HepG2 (cell line): ENCODE data around the gene PACS1.

Source experiments
- CREM ChIP-seq, 2 experiments: sonication (generic) in 1 of 2; formaldehyde crosslinking in 1 of 2; IDR thresholded peaks; 2 replicates each; pipeline versions ENCODE4 v1.4.0 to v1.6.1; 2016 to 2020; ENCODE audit warnings: antibody characterized with exemption in 1 of 2, mild to moderate bottlenecking in 1 of 2, missing genetic modification reagents in 1 of 2
- CTCF ChIP-seq: sonication (generic); formaldehyde crosslinking; IDR thresholded peaks from 2 replicates; pipeline ENCODE4 v1.5.0; 2020; ENCODE audit warnings: mild to moderate bottlenecking, missing genetic modification reagents, moderate library complexity
- ELF4 ChIP-seq: sonication (generic); formaldehyde crosslinking; IDR thresholded peaks from 2 replicates; pipeline ENCODE4 v1.5.0; 2020; ENCODE audit warnings: missing genetic modification reagents, mild to moderate bottlenecking, moderate library complexity, borderline replicate concordance
- FOXA3 ChIP-seq: IDR thresholded peaks from 2 replicates; pipeline ENCODE4 v1.6.1; 2016; ENCODE audit warnings: missing genetic modification reagents, missing compliant biosample characterization
- KDM5A ChIP-seq: fragments of 200-600 bp; sonication (generic); IDR thresholded peaks from 2 replicates; pipeline ENCODE4 v1.7.0; 2018; ENCODE audit warnings: antibody characterized with exemption, mild to moderate bottlenecking, low read length, borderline replicate concordance
- KLF13 ChIP-seq: sonication (generic); formaldehyde crosslinking; IDR thresholded peaks from 2 replicates; pipeline ENCODE4 v1.4.0; 2020; ENCODE audit warnings: mild to moderate bottlenecking, missing genetic modification reagents
- MAZ ChIP-seq, 2 experiments: sonication (generic) in 1 of 2; formaldehyde crosslinking in 1 of 2; IDR thresholded peaks; 2 replicates each; pipeline versions ENCODE4 v1.5.0 to v1.6.1; 2012 to 2020; ENCODE audit warnings: low read depth in 2 of 2, mild to moderate bottlenecking in 2 of 2, borderline replicate concordance in 1 of 2, improper control_type of control experiment in 1 of 2, low read length in 1 of 2, missing genetic modification reagents in 1 of 2, moderate library complexity in 1 of 2
- POLR2A ChIP-seq, 2 experiments: IDR thresholded peaks; 2 replicates each; pipeline ENCODE4 v1.6.1; 2011; ENCODE audit warnings: low read depth in 2 of 2, low read length in 2 of 2, mild to moderate bottlenecking in 1 of 2, moderate library complexity in 1 of 2; ENCODE audit not compliant: insufficient read depth in 1 of 2
- RAD21 ChIP-seq: fragments of 450-650 bp; formaldehyde crosslinking; IDR thresholded peaks from 2 replicates; pipeline ENCODE4 v1.5.0; 2020; ENCODE audit warnings: mild to moderate bottlenecking
- RXRA ChIP-seq: sonication (generic); formaldehyde crosslinking; IDR thresholded peaks from 2 replicates; pipeline ENCODE4 v1.5.1; 2020; ENCODE audit warnings: missing genetic modification reagents
- SIX4 ChIP-seq: sonication (generic); formaldehyde crosslinking; IDR thresholded peaks from 2 replicates; pipeline ENCODE4 v1.4.0; 2020; ENCODE audit warnings: missing genetic modification reagents
- SYNCRIP ChIP-seq: fragments of 200-400 bp; formaldehyde crosslinking; IDR thresholded peaks from 2 replicates; pipeline ENCODE4 v1.6.1; 2018; ENCODE audit warnings: mild to moderate bottlenecking, low read depth, low read length; ENCODE audit not compliant: insufficient read depth
- ZNF644 ChIP-seq: IDR thresholded peaks from 2 replicates; pipeline ENCODE4 v1.6.1; 2016; ENCODE audit warnings: low read depth

- TF ChIP-seq KLF13 (CRISPR knock-in tag), result no peak
- no peak for TF ChIP-seq CREM (IDR thresholded peaks at IDR 0.05)
- no peak for TF ChIP-seq CREM (CRISPR knock-in tag; IDR thresholded peaks at IDR 0.05)
- TF ChIP-seq CTCF (CRISPR knock-in tag), result no peak
- no peak for TF ChIP-seq ELF4
- TF ChIP-seq FOXA3 (CRISPR knock-in tag), result no peak
- TF ChIP-seq RXRA, result 0 out of 2 replicates have a peak, but pooled peaks have one; percentile 3
- no peak for TF ChIP-seq POLR2A (IDR thresholded peaks at IDR 0.05; ENCODE audit: insufficient read depth in 1 of 2, low read depth in 2 of 2, low read length in 2 of 2)
- no peak for TF ChIP-seq SYNCRIP
- no peak for TF ChIP-seq ZNF644
- no peak for TF ChIP-seq RAD21 (CRISPR knock-in tag)
- no peak for TF ChIP-seq MAZ (IDR thresholded peaks at IDR 0.05; ENCODE audit: borderline replicate concordance, low read depth, low read length)
- no peak for TF ChIP-seq MAZ (CRISPR knock-in tag; IDR thresholded peaks at IDR 0.05; ENCODE audit: low read depth)
- TF ChIP-seq SIX4 (CRISPR knock-in tag), result no peak
- TF ChIP-seq KDM5A, result no peak
Measured at GRCh38 chr11:66266378-66267038, 196.4 kb downstream of the PACS1 start.
